Measurements from ENCODE around the gene ASB3.

DNA sequence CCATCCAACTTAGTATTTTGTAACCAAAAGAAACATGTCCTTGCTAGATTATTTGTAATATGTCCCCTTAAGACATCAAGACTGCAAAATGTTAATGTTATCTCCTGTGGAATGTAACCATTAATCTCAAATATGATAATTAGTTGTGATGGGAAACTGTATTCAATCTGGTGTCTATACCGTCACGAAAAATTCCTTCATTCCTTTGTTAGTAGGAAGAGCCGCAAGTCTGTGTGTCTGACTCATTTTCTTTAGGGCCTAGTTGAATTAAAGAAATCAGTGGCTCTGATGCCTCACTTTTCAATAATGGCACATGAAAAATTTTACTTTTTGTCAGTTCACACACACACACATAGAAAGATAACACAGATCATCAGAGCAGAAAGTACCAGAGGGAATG lies 146.3 kb downstream of the ASB3 start:
- TF ChIP-seq, protein P1, sequence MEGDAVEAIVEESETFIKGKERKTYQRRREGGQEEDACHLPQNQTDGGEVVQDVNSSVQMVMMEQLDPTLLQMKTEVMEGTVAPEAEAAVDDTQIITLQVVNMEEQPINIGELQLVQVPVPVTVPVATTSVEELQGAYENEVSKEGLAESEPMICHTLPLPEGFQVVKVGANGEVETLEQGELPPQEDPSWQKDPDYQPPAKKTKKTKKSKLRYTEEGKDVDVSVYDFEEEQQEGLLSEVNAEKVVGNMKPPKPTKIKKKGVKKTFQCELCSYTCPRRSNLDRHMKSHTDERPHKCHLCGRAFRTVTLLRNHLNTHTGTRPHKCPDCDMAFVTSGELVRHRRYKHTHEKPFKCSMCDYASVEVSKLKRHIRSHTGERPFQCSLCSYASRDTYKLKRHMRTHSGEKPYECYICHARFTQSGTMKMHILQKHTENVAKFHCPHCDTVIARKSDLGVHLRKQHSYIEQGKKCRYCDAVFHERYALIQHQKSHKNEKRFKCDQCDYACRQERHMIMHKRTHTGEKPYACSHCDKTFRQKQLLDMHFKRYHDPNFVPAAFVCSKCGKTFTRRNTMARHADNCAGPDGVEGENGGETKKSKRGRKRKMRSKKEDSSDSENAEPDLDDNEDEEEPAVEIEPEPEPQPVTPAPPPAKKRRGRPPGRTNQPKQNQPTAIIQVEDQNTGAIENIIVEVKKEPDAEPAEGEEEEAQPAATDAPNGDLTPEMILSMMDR (IDR thresholded peaks at IDR 0.05), result no peak
- TF ChIP-seq POLR2A (IDR thresholded peaks at IDR 0.05; ENCODE audit: low read depth) (no peak), POLR2AphosphoS5 (IDR thresholded peaks at IDR 0.05) (no peak), EP300 (IDR thresholded peaks at IDR 0.05) (no peak)
